Transverse colon (tissue), 4 donors: ENCODE measurements around the gene PLCL2. TPM values are rescaled to one million over a fixed set of nuclear protein-coding genes. Genes with fewer than 3 reads are reported as not detected.
A peak's percentile ranks its signal among the peaks of the same experiment; 100 is the strongest.

ENCODE experiments used
- DNase-seq: peaks from one replicate; pipeline ENCODE4 v3.0.0-alpha.2; 2019
- H3K27ac ChIP-seq, 4 donors: fragments of 200-600 bp; sonication (generic); 2 replicates each; pipeline ENCODE4 v1.5.1; 2016 to 2018; ENCODE audit warnings: inconsistent platforms in 4 of 4
- H3K27me3 ChIP-seq: fragments of 200-600 bp; sonication (generic); 2 replicates; pipeline ENCODE4 v1.5.1; 2017; ENCODE audit warnings: inconsistent platforms
- H3K36me3 ChIP-seq, 4 donors: fragments of 200-600 bp; sonication (generic); 2 replicates each; pipeline ENCODE4 v1.5.1; 2017 to 2019; ENCODE audit warnings: inconsistent platforms in 4 of 4
- H3K4me1 ChIP-seq, 4 donors: fragments of 200-600 bp; sonication (generic); 2 replicates each; pipeline ENCODE4 v1.5.1; 2017 to 2020; ENCODE audit warnings: inconsistent platforms in 4 of 4
- H3K4me3 ChIP-seq, 4 donors: fragments of 200-600 bp; sonication (generic); 1 replicate in 1 of 4; 2 replicates in 3 of 4; pipeline versions ENCODE4 v1.5.1 to v1.6.1; 2017 to 2019; ENCODE audit warnings: inconsistent platforms in 4 of 4
- H3K9me3 ChIP-seq, 2 donors: fragments of 200-600 bp; sonication (generic); 2 replicates each; pipeline ENCODE4 v1.5.1; 2017 to 2019; ENCODE audit warnings: inconsistent platforms in 2 of 2
- EP300 ChIP-seq: sonication (generic); formaldehyde crosslinking; IDR thresholded peaks from one replicate; pipeline ENCODE4 v1.6.1; 2017; ENCODE audit warnings: antibody characterized with exemption, low read depth
- POLR2A ChIP-seq: fragments of 450-650 bp; IDR thresholded peaks from one replicate; pipeline ENCODE4 v1.6.1; 2016; ENCODE audit warnings: antibody characterized with exemption, mild to moderate bottlenecking, moderate library complexity
- POLR2AphosphoS5 ChIP-seq, 3 donors: sonication (generic); formaldehyde crosslinking; IDR thresholded peaks; one replicate each; pipeline ENCODE4 v1.6.1; 2016; ENCODE audit warnings: antibody characterized with exemption in 3 of 3
- WGBS, 2 donors: methylation state at CpG; one replicate each; pipeline ENCODE4 v1.1.5; 2018; ENCODE audit warnings: low coverage in 1 of 2; 5-methylcytosine and 5-hydroxymethylcytosine counted together
- in situ Hi-C, 4 donors: fragments of 200-750 bp; cut with MboI; loops; one replicate each; pipeline versions ENCODE4 v1.15.0 to v1.15.1; 2017; ENCODE audit warnings: low sequenced_read_pairs in 3 of 4, low pct_ligation_motif_present in 1 of 4, low pct_unique_long_range_greater_than_20kb in 1 of 4
- intact Hi-C: fragments of 100-400 bp; cut with DNase I; formaldehyde crosslinking; loops from one replicate; pipeline ENCODE4 v1.15.1; 2023; ENCODE audit warnings: low total_unique reads
- total RNA-seq, 4 donors: library from RNA; depleted of rRNA; stranded (reverse); fragments of >200 nt; gene quantifications; one replicate each; pipeline ENCODE4 v1.1.0, GENCODE V29; 2016
- TF ChIP-seq, protein P1 (sequence below), 5 experiments: fragments of 200-600 bp in 3 of 5; fragments of 450-650 bp in 2 of 5; sonication (generic) in 3 of 5; IDR thresholded peaks; 1 replicate in 2 of 5; 2 replicates in 3 of 5; pipeline ENCODE4 v1.5.1; 2016 to 2017; ENCODE audit warnings: antibody characterized with exemption in 5 of 5, inconsistent platforms in 3 of 5, mild to moderate bottlenecking in 2 of 5, moderate library complexity in 1 of 5

Gene PLCL2
- total RNA-seq, 4 donors from 2014 or later: 17.2 to 41.4 (median 35.9) TPM

DNA sequence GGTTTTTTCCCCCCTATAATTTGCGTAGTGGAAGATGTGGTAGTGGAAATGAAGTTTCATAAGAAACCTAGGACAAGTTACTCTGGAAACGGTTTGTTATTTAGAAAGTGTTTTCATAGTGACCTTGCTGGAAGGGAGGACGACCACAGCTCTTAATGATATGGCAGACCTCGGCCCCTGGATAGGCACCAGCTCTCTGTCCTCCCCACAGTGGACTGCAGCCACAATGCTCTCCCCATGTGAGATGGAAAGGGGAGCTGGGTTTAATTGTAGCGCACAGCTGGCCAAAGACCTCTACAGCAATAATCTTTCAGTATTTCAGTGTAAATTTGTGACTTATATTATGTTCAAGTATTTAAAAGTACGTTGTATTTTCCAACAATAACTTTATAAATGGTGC lies 151.2 kb downstream of the PLCL2 start:
- 92 to 96% methylated on average over 6 of the region's 6 CpGs for WGBS, 2 donors
- intact Hi-C loops: no loop called here
- Histone ChIP-seq H3K9me3 (no peaks in the 10 kb centered on the region), H3K27ac (peak overlapping the region in 1 of 4 donors; percentile 44), H3K4me1 (peaks cover 0 to 27% (median 13%) of the 10 kb centered on the region in 4 donors), H3K4me3 (no peak overlapping the region), H3K27me3 (no peaks in the 10 kb centered on the region), H3K36me3 (no peaks in the 10 kb centered on the region)
- no peak for DNase-seq
- TF ChIP-seq POLR2AphosphoS5 (IDR thresholded peaks at IDR 0.05) (no peak), EP300 (no peak), POLR2A (no peak)
- TF ChIP-seq, protein P1, sequence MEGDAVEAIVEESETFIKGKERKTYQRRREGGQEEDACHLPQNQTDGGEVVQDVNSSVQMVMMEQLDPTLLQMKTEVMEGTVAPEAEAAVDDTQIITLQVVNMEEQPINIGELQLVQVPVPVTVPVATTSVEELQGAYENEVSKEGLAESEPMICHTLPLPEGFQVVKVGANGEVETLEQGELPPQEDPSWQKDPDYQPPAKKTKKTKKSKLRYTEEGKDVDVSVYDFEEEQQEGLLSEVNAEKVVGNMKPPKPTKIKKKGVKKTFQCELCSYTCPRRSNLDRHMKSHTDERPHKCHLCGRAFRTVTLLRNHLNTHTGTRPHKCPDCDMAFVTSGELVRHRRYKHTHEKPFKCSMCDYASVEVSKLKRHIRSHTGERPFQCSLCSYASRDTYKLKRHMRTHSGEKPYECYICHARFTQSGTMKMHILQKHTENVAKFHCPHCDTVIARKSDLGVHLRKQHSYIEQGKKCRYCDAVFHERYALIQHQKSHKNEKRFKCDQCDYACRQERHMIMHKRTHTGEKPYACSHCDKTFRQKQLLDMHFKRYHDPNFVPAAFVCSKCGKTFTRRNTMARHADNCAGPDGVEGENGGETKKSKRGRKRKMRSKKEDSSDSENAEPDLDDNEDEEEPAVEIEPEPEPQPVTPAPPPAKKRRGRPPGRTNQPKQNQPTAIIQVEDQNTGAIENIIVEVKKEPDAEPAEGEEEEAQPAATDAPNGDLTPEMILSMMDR (IDR thresholded peaks at IDR 0.05): no peak
- in situ Hi-C loops: loop anchor here in 1 of 4 donors (25.0 kb wide), 1 partner anchor 424 kb away; the partner anchor contains the start of gene DAZL

DNA sequence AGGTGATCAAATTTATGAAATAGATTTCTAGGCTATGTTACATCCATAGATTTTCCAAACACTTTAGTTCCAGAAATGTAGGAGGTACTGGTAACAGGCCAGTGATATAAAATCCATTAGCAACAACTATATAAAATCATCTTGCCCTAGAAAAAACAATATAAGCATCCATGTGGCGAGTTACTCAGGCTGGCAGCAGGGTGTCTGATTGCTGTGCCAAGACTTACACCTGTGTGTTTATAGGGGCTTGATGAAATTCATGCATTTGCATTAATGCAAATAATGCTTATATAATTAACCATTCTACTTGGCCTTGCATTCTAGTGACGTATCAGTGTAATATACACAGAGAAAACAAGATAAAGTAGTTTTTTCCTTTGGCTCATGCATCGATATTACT lies 153.4 kb downstream of the PLCL2 start:
- Histone ChIP-seq H3K4me3 (no peak overlapping the region), H3K27me3 (no peaks in the 10 kb centered on the region), H3K36me3 (no peaks in the 10 kb centered on the region), H3K27ac (no peak overlapping the region), H3K4me1 (peaks cover 0 to 27% (median 13%) of the 10 kb centered on the region in 4 donors), H3K9me3 (no peaks in the 10 kb centered on the region)
- no peak for TF ChIP-seq EP300
- TF ChIP-seq, protein P1 (IDR thresholded peaks at IDR 0.05): no peak
- TF ChIP-seq POLR2AphosphoS5 (IDR thresholded peaks at IDR 0.05): no peak
- TF ChIP-seq POLR2A: no peak
- in situ Hi-C loops (loop anchor here in 1 of 4 donors (25.0 kb wide), 1 partner anchor 426 kb away; the partner anchor contains the start of gene DAZL), intact Hi-C loops (no loop called here)
- no peak for DNase-seq
- 95 to 98% methylated on average over 3 of the region's 3 CpGs for WGBS, 2 donors

DNA sequence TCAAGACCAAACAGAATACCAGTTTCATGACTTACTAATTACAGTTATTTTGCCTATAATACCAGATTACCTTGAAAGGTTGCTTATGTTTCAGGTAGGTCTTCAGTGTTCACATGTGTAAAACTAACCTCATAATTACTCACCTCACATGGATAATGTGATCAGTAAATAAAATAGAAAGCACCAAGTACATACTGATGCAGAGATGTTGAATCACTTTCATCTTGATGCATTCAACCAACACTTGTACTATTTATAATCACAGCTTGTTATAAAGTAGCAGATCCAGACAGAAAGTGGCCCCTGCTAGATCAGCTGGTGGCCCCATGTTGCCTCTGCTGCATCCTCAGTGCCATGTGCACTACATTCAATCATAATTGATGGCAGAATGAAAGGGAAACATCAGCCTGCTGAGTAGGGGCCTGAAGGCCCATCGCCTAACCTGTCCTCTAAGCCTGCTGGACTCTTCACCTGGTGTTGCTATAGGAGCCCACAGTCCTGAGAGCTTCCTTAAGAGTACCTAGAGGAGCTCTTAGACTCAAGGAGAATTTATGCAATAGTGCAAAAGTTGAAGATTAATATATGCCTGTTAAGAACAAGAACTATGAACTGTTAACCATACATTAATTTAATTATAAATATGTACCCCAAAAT lies 154.3 kb downstream of the PLCL2 start:
- intact Hi-C loops (no loop called here), in situ Hi-C loops (loop anchor here in 1 of 4 donors (25.0 kb wide), 1 partner anchor 427 kb away; the partner anchor contains the start of gene DAZL)
- no peak for DNase-seq
- Histone ChIP-seq H3K9me3 (no peaks in the 10 kb centered on the region), H3K27ac (no peak overlapping the region), H3K4me3 (no peak overlapping the region), H3K36me3 (no peaks in the 10 kb centered on the region), H3K27me3 (no peaks in the 10 kb centered on the region), H3K4me1 (peaks cover 0 to 27% (median 13%) of the 10 kb centered on the region in 4 donors)
- TF ChIP-seq, protein P1 (IDR thresholded peaks at IDR 0.05): no peak
- TF ChIP-seq EP300: no peak
- no peak for TF ChIP-seq POLR2A
- TF ChIP-seq POLR2AphosphoS5 (IDR thresholded peaks at IDR 0.05): no peak
- 94% methylated on average over 1 of the region's 1 CpG; no CpG with 5 or more reads in 1 of the 2 donors for WGBS, 2 donors

DNA sequence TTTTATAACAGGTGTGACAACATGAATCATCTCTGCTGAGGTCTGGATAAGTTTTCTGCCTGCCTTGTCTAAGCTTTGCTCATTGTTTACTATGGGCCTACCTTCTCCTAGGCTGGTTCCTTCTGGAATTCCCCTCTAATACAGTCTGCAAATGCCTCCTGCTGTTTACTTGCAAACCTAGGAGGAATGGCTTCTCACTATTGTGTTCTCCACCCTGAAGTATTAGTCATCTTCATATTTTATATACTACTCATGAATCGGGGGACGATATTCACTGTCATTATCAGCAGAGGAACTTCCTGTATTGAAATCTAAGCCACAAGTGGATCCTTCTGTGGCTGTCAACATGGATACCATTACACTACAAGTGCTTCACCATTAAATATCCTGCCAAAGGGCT lies 154.8 kb downstream of the PLCL2 start:
- no peak for DNase-seq
- Histone ChIP-seq H3K4me1 (peaks cover 0 to 24% (median 12%) of the 10 kb centered on the region in 4 donors), H3K27me3 (no peaks in the 10 kb centered on the region), H3K36me3 (no peaks in the 10 kb centered on the region), H3K27ac (peak overlapping the region in 2 of 4 donors; percentile 7 to 26), H3K9me3 (no peaks in the 10 kb centered on the region), H3K4me3 (no peak overlapping the region)
- TF ChIP-seq POLR2A: no peak
- no peak for TF ChIP-seq POLR2AphosphoS5 (IDR thresholded peaks at IDR 0.05)
- 21 to 61% methylated on average over 2 of the region's 2 CpGs for WGBS, 2 donors
- intact Hi-C loops: no loop called here
- in situ Hi-C loops: loop anchor here in 1 of 4 donors (25.0 kb wide), 1 partner anchor 427 kb away; the partner anchor contains the start of gene DAZL
